ENCODE results near the gene MICALL2.

MICALL2 gene

DNA sequence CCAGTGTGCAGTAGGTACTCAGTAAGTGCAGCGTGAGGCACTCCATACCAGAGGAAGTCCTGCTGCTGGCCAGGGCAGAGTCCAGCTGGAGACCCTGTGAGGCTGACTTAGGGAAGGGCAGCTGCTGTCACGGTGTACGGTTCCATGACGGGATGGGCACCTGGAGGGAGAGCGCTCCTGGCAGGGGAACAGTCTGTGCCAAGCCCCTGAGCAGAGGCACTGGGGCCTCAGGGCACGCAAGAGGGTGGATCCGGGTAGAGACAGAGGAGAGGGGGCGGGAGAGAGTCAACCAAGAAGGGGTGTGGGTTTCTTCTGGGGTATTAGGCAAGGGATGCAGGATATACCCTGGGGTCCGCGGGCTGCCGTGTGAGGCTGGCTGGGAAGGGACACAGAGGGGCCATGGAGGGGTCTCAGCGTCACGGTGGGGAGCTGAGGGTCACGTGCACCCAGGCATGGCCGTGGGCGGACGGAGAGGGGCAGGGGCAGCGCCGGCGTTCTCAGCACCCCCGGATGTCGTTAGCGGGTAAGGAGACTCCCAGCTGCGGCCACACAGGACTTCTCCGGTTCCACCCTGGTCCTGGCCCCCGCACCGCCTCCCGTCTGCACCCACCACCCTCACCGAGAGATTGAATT is 70.5 kb downstream of the MICALL2 start:
- TF ChIP-seq, protein P1, sequence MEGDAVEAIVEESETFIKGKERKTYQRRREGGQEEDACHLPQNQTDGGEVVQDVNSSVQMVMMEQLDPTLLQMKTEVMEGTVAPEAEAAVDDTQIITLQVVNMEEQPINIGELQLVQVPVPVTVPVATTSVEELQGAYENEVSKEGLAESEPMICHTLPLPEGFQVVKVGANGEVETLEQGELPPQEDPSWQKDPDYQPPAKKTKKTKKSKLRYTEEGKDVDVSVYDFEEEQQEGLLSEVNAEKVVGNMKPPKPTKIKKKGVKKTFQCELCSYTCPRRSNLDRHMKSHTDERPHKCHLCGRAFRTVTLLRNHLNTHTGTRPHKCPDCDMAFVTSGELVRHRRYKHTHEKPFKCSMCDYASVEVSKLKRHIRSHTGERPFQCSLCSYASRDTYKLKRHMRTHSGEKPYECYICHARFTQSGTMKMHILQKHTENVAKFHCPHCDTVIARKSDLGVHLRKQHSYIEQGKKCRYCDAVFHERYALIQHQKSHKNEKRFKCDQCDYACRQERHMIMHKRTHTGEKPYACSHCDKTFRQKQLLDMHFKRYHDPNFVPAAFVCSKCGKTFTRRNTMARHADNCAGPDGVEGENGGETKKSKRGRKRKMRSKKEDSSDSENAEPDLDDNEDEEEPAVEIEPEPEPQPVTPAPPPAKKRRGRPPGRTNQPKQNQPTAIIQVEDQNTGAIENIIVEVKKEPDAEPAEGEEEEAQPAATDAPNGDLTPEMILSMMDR (IDR thresholded peaks at IDR 0.05; ENCODE audit: low read depth, low read length) = no peak
- TF ChIP-seq, protein P2, sequence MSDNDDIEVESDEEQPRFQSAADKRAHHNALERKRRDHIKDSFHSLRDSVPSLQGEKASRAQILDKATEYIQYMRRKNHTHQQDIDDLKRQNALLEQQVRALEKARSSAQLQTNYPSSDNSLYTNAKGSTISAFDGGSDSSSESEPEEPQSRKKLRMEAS (IDR thresholded peaks at IDR 0.05; ENCODE audit: low read depth, low read length) = peak; percentile 92
- TF ChIP-seq POLR2A (IDR thresholded peaks at IDR 0.05; ENCODE audit: extremely low read depth, insufficient read length) (no peak), MYC (IDR thresholded peaks at IDR 0.05; ENCODE audit: low read depth, low read length) (peak; percentile 82)
- peak overlapping the region; percentile 13 for H3K4me3 ChIP-seq (ENCODE audit: low read depth, low read length)
- peak; percentile 80 for DNase-seq (ENCODE audit: low read depth)

DNA sequence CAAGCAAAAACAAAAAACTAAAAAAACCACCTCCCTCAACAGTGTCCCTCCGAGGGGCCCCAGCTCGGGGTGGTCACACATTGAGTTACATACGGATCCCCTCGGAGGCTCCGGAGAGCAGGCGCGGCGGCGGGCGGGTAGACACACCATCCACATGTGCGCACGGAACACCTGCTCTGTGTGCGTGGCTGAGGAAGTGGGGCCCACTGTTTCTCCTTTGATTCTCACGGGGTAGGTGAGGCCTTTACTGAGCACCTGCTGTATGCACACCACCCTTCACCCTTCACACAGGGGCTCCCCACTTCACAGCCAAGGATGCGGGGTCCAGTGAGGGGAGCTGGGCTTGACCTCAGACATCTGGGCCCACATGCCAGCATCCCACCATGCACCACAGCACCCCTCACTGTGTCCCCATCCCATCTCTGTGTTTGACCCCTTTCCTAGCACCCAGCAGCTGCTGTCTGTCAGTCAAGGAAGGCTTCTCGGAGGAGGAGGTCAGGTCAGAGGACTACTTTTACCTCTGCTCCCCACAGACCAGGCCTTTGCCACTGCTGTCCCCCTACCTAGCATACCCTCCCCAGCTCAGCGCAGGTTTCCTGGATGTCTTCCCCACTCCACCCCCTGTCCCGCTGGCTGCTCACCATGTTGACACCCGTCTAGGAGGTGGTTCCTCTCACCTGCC is 71.1 kb downstream of the MICALL2 start:
- no peak for DNase-seq (ENCODE audit: low read depth)
- no peak for TF ChIP-seq POLR2A (IDR thresholded peaks at IDR 0.05; ENCODE audit: extremely low read depth, insufficient read length)
- TF ChIP-seq, protein P2 (IDR thresholded peaks at IDR 0.05; ENCODE audit: low read depth, low read length) = no peak
- no peak for TF ChIP-seq MYC (IDR thresholded peaks at IDR 0.05; ENCODE audit: low read depth, low read length)
- TF ChIP-seq, protein P1 (IDR thresholded peaks at IDR 0.05; ENCODE audit: low read depth, low read length) = no peak
- no peak overlapping the region for H3K4me3 ChIP-seq (ENCODE audit: low read depth, low read length)

DNA sequence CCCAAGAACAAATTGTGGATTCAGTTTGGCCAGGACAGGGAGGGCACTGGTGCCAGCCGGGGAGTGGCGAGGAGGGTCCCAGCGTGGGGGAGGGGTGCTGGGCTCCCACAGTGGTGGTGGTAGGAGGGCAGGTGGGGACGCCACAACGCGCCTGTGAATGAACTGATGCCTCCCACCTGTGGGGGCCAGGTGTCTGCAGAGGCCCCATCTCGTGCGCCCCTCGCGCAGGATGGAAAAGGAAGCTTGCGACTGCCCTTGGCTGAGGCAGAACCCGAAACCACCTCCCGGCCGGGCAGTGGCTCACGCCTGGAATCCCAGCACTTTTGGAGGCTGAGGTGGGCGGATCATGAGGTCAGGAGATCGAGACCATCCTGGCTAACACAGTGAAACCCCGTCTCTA is 72.0 kb downstream of the MICALL2 start:
- no peak for DNase-seq (ENCODE audit: low read depth)
- no peak overlapping the region for H3K4me3 ChIP-seq (ENCODE audit: low read depth, low read length)
- TF ChIP-seq POLR2A (IDR thresholded peaks at IDR 0.05; ENCODE audit: extremely low read depth, insufficient read length) = no peak
- TF ChIP-seq, protein P2 (IDR thresholded peaks at IDR 0.05; ENCODE audit: low read depth, low read length) = no peak
- no peak for TF ChIP-seq MYC (IDR thresholded peaks at IDR 0.05; ENCODE audit: low read depth, low read length)
- TF ChIP-seq, protein P1 (IDR thresholded peaks at IDR 0.05; ENCODE audit: low read depth, low read length) = no peak

DNA sequence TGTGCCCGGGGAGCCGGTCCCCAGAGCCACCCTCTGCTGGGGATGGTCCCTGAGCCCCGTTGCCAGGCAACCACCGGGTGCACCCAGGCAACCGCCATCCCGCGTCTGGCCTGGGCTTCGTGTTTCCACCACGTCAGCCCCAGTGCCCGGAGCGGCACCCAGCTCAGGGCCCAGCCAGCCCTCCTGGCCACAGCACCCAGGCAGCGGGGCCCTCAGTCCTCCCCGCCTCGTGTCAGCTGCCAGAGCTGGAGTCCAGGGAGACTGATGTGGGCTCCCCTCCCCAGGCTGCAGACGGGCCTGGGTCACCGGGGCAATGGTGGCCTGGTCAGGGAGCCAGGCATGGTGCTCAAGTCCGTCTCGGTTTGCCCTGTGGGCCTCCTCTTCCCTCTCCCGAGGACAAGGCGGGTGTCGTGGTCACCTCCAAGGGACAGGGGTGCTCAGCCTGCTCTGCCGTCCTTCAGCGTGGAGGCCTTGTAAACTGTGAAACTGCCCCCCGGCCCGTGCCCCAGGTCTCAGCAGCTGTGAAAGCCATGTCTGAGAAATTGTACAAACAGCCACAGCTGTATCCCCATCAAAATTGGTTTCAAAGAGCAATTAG is 72.5 kb downstream of the MICALL2 start:
- no peak for DNase-seq (ENCODE audit: low read depth)
- no peak for TF ChIP-seq POLR2A (IDR thresholded peaks at IDR 0.05; ENCODE audit: extremely low read depth, insufficient read length)
- TF ChIP-seq, protein P2 (IDR thresholded peaks at IDR 0.05; ENCODE audit: low read depth, low read length) = no peak
- TF ChIP-seq, protein P1 (IDR thresholded peaks at IDR 0.05; ENCODE audit: low read depth, low read length) = no peak
- no peak overlapping the region for H3K4me3 ChIP-seq (ENCODE audit: low read depth, low read length)

DNA sequence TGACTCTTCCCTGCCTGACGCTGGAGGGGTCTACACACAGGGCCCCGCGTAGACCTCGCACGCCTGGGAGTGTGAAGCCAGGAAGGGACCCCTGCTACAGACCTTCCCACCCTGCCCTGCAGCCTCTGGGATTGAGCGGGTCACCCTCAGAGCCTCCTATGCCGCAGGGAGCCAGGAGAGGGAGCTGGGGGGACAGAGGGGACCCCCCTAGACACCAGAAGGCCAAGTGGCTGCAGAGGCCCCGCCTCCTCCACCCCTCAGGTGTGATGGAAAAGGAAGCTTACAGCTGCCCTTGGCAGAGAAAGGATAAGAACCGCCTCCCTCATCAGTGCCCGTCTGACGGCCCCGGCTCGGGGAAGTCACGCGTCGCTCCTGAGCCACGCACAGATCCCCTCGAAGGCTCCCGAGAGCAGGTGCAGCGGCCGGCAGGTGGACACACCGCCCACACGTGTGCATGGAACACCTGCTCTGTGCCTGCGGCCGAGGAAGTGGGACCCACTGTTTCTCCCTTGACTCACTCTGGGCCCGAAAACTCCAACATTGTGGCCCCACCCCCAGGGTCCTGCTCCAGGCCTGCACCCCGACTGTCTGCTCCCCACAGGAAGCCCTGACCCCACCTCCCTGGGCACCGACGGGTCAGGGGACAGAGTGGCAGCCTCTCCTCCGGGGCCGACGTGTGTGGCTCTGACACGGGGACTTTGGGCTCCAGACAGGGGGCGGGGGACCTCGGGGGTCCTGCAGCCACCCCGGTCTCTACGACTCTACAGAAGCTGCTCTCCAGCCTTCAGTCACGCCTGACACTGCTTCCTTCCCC is 73.3 kb downstream of the MICALL2 start:
- DNase-seq (ENCODE audit: low read depth) = no peak
- no peak for TF ChIP-seq POLR2A (IDR thresholded peaks at IDR 0.05; ENCODE audit: extremely low read depth, insufficient read length)
- TF ChIP-seq, protein P1 (IDR thresholded peaks at IDR 0.05; ENCODE audit: low read depth, low read length) = no peak
- no peak for TF ChIP-seq MYC (IDR thresholded peaks at IDR 0.05; ENCODE audit: low read depth, low read length)
- TF ChIP-seq, protein P2 (IDR thresholded peaks at IDR 0.05; ENCODE audit: low read depth, low read length) = no peak
- H3K4me3 ChIP-seq (ENCODE audit: low read depth, low read length) = no peak overlapping the region

Measured in NB4 (cell line).